Suppressor macrophage treated with lipopolysaccharide for 4 hours (primary cell): Measurements from ENCODE around the gene ADAMTSL4.

ENCODE experiments used
- DNase-seq: peaks from one replicate; pipeline ENCODE4 v3.0.0-alpha.2; 2020

ADAMTSL4 gene

DNA sequence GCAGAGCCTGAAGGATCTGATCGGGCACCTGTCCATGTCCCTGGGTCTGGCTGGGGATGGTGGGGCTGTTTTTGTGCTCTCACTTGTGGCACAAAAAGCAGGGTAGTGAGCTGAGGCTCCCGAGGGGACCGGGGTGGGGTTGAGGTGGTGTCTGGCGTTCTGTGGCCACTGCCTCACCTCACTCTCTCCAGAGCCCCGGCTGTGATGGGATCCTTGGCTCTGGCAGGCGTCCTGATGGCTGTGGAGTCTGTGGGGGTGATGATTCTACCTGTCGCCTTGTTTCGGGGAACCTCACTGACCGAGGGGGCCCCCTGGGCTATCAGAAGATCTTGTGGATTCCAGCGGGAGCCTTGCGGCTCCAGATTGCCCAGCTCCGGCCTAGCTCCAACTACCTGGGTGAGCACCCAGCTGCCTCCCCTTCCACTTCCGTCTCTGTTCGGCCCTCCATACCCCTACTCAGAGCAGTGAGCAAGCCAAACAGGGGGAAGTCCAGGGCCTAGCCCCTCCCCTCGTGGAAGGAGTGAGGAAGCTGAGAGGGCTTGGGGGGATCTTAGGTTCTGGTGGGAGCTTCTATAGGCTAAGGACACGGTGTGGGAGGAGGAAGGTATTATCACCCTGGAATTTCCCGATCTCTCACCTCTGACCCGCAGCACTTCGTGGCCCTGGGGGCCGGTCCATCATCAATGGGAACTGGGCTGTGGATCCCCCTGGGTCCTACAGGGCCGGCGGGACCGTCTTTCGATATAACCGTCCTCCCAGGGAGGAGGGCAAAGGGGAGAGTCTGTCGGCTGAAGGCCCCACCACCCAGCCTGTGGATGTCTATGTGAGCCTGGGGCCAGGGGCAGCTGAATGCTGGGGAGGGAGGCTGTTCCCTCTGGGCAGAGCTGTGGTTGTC, 7.0 kb downstream of the ADAMTSL4 start:
- no peak for DNase-seq

DNA sequence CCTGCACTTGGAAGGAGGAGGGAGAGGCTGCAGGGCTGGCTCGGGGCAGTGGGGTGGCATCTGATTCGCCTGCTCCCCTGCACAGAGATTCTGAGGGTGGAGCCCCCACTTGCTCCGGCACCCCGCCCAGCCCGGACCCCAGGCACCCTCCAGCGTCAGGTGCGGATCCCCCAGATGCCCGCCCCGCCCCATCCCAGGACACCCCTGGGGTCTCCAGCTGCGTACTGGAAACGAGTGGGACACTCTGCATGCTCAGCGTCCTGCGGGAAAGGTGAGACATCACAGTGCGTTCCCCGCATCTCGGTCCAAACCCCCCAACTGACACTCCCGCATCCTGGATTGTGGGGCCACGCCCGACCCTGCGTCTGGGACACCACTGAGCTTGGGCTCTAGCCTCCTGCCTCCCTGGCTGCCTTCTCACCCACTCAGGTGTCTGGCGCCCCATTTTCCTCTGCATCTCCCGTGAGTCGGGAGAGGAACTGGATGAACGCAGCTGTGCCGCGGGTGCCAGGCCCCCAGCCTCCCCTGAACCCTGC, 7.9 kb downstream of the ADAMTSL4 start:
- no peak for DNase-seq

DNA sequence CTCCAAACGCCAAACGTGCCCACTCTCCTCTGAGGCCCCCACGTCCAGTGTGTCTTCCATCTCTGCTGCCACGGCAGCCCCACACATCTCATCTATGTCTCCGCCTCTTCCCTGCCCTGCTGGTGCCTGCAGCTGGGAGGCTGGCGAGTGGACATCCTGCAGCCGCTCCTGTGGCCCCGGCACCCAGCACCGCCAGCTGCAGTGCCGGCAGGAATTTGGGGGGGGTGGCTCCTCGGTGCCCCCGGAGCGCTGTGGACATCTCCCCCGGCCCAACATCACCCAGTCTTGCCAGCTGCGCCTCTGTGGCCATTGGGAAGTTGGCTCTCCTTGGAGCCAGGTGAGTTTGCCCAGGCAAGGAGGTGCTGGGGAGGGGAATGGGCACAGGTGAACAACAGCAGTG, 8.6 kb downstream of the ADAMTSL4 start:
- no peak for DNase-seq

GRCh38 chr1:150558303-150558704, 9.1 kb downstream of the ADAMTSL4 start:
- no peak for DNase-seq

- no peak for DNase-seq
Observed at GRCh38 chr1:150558761-150559655, 9.8 kb downstream of the ADAMTSL4 start.

- DNase-seq: no peak
Observed at GRCh38 chr1:150559656-150560010, 10.4 kb downstream of the ADAMTSL4 start.

DNA sequence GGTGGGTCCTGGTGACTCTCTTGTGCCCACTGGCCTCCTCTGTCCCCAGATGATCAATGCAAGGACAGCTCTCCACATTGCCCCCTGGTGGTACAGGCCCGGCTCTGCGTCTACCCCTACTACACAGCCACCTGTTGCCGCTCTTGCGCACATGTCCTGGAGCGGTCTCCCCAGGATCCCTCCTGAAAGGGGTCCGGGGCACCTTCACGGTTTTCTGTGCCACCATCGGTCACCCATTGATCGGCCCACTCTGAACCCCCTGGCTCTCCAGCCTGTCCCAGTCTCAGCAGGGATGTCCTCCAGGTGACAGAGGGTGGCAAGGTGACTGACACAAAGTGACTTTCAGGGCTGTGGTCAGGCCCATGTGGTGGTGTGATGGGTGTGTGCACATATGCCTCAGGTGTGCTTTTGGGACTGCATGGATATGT, 10.8 kb downstream of the ADAMTSL4 start:
- DNase-seq: peak; percentile 77

DNA sequence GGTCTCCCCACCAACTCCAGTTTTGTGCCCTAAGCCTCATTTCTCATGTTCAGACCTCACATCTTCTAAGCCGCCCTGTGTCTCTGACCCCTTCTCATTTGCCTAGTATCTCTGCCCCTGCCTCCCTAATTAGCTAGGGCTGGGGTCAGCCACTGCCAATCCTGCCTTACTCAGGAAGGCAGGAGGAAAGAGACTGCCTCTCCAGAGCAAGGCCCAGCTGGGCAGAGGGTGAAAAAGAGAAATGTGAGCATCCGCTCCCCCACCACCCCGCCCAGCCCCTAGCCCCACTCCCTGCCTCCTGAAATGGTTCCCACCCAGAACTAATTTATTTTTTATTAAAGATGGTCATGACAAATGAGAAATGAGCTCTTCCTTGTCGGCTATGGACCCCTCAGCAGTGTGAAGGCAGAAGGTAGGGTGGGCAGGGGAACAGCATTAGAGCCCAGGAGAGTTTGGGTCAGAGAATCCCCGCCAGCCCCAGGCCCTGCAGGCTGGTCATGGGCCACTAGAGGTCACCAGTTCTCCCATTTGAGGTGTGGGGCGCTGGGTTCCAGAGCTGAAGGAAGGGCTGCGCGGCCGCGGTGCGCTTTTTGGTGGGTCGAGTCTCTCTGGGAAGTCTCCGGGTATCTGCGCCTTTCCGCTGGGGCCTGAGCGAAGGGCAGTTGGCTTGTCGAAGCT, 11.5 kb downstream of the ADAMTSL4 start:
- peak; percentile 90 for DNase-seq

DNA sequence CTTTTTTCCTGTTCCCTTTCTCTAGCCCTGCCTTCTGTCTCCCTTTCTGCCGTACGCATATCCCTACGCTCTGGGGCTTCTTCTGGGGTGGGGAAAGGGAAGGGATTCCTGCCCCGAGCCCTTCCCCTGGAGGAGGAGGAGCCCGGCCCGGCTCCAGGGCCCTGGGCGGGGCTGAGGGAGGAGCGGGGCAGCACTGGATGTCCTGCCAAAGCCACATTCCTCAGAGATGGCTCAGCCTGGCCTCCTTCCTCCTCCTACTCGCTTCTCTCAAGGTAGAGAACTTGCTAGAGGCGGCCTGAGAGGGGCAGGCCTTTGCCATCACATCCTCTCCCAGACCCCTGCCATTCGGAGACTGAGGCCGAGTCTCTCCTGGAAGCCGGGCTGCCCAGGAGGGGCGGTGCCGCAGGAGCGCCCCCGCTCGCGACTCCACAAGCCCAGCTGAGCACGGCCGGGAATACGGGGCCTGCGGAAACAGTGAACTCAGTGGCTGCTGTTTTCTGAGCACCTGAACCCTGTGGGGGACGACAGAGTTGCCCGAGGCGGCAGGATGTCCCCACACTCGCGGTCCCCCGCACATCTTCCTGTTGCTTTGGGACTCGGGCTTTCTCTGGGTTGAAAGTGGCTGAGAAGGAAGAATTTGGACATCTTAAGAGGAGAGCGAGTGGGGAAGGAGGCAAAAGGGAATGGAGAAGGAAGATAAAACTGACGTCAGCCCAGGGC, 12.2 kb downstream of the ADAMTSL4 start:
- peak; percentile 97 for DNase-seq

GRCh38 chr1:150561974-150562445, 12.8 kb downstream of the ADAMTSL4 start:
- DNase-seq: peak; percentile 96

GRCh38 chr1:150562446-150563339, 13.5 kb downstream of the ADAMTSL4 start:
- DNase-seq: peak; percentile 40

- peak; percentile 15 for DNase-seq
Observed at GRCh38 chr1:150563340-150564038, 14.3 kb downstream of the ADAMTSL4 start.

DNA sequence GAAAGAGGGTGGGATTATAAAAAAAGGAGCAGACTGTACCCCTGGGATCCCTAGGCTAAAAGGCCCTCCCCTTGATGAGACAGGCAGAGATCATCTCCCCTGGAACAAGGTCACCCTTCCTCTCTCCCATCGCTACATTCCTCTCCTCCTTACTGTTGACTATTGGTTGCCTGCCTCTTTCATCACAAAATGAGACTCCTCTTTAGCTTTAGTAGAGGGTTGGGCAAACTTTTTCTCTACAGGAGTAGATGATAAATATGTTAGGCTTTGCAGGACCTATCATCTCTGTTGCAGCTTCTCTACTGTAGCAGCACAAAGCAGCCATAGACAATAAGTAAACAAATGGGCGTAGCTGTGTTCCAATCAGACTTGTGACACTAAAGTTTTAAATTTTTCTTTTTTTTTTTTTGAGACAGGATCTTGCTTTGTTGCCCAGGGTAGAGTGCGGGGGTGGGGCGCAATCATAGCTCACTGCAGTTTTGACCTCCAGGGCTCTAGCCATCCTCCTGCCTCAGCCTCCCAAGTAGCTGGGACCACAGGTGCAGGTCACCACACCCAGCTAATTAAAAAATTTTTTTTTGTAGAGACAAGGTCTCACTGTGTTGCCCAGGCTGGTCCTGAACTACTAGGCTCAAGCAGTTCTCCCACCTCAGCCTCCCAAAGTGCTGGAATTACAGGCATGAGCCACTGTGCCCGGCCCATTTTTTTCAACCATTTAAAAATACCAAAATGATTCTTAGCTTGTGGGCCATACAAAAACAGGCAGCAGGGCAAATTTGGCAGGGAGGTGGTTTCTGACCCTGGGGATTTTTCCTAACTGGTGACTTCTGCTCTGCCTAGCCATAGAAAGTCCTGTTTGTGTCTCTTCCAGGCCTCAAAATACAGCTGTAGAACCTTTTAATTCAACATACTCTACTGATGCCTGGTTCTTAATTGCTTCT, 15.1 kb downstream of the ADAMTSL4 start:
- peak; percentile 29 for DNase-seq

DNA sequence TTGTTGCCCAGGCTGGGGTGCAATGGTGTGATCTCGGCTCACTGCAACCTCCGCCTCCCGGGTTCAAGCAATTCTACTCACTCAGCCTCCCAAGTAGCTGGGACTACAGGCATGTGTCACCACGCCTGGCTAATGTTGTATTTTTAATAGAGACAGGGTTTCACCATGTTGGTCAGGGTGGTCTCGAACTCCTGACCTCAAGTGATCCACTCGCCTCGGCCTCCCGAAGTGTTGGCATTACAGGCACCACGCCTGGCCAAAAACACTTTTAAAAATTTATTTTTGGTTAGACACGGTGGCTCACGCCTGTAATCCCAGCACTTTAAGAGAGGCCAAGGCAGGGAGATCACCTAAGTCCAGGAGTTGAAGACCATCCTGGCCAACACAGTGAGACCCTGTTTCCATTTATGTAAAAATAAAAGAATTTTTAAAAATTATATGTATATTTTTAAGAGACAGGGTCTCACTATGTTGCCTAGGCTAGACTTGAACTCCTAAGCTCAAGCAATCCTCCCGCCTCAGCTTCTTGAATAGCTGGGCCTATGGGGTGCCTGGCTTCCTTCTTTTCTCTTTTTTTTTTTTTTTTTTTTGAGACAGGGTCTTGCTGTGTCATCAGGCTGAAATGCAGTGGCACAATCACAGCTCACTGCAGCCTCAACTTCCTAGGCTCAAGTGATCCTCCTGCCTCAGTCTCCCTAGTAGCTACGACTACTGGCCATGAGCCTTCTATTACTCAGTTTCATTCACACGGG, 16.2 kb downstream of the ADAMTSL4 start:
- DNase-seq: peak; percentile 10

- peak; percentile 2 for DNase-seq
Observed at GRCh38 chr1:150566589-150567340, 17.6 kb downstream of the ADAMTSL4 start.

DNA sequence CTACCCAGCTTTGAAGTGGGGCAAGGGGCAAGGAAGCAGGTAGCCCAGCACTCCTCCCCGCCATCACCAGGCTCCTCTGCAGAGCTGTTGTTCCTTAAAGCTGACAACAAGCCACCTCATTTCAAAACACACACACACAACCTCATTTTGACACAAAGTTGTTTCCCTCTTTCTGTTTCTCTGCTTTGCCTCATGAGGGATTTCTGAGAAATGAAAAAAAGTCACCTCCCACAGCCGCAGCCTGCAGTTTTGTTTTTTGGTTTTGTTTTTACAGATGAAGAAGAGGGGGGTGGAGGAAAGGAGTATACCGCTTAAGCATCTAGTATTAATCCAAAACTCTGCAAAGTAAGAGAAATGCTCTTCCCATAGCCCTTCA, 18.1 kb downstream of the ADAMTSL4 start:
- peak; percentile 93 for DNase-seq
